ENCODE results near the gene FAM168A. TPM values are rescaled to one million over a fixed set of nuclear protein-coding genes. Genes with fewer than 3 reads are reported as not detected.
"Not testable (repeated sequence)": the region's sequence is repeated elsewhere in the genome, so short reads cannot be mapped to it uniquely, and the experiment has no call there.

FAM168A gene
- total RNA-seq, 4 donors from 2014 or later: 31.1 to 50.8 (median 41.1) TPM

GRCh38 chr11:73577496-73577917 lies 20.4 kb downstream of the FAM168A start:
- Histone ChIP-seq H3K27ac (replicated peaks in 1 of 4) (no peak overlapping the region), H3K4me1 (peaks cover 7 to 37% (median 19%) of the 10 kb centered on the region in 4 donors)
- WGBS: 53% methylated on average over 1 of the region's 1 CpG

GRCh38 chr11:73576185-73576614 lies 21.7 kb downstream of the FAM168A start:
- Histone ChIP-seq H3K36me3 (peaks cover 0 to 12% (median 0%) of the 10 kb centered on the region in 4 donors), H3K27me3 (no peaks in the 10 kb centered on the region), H3K27ac (replicated peaks in 1 of 4) (no peak overlapping the region), H3K4me3 (no peak overlapping the region), H3K9me3 (no peaks in the 10 kb centered on the region), H3K4me1 (peaks cover 7 to 37% (median 19%) of the 10 kb centered on the region in 4 donors)
- 95% methylated on average over 4 of the region's 4 CpGs for WGBS
- no peak for DNase-seq (ENCODE audit: extremely low spot score)
- intact Hi-C loops (cut with DNase I): no loop called here
- TF ChIP-seq, protein P1, sequence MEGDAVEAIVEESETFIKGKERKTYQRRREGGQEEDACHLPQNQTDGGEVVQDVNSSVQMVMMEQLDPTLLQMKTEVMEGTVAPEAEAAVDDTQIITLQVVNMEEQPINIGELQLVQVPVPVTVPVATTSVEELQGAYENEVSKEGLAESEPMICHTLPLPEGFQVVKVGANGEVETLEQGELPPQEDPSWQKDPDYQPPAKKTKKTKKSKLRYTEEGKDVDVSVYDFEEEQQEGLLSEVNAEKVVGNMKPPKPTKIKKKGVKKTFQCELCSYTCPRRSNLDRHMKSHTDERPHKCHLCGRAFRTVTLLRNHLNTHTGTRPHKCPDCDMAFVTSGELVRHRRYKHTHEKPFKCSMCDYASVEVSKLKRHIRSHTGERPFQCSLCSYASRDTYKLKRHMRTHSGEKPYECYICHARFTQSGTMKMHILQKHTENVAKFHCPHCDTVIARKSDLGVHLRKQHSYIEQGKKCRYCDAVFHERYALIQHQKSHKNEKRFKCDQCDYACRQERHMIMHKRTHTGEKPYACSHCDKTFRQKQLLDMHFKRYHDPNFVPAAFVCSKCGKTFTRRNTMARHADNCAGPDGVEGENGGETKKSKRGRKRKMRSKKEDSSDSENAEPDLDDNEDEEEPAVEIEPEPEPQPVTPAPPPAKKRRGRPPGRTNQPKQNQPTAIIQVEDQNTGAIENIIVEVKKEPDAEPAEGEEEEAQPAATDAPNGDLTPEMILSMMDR (IDR thresholded peaks at IDR 0.05): no peak
- TF ChIP-seq POLR2AphosphoS5 (IDR thresholded peaks at IDR 0.05): no peak
- no peak for TF ChIP-seq POLR2A (IDR thresholded peaks at IDR 0.05; ENCODE audit: low read depth)
- TF ChIP-seq EP300 (IDR thresholded peaks at IDR 0.05): no peak

More at GRCh38 chr11:73577496-73577917, 20.4 kb downstream of the FAM168A start:
- intact Hi-C loops (cut with DNase I): no loop called here
- DNase-seq (ENCODE audit: extremely low spot score): no peak
- no peaks in the 10 kb centered on the region for H3K9me3 ChIP-seq
- H3K4me3 ChIP-seq: no peak overlapping the region
- TF ChIP-seq POLR2AphosphoS5 (IDR thresholded peaks at IDR 0.05) (no peak), POLR2A (IDR thresholded peaks at IDR 0.05; ENCODE audit: low read depth) (no peak), EP300 (IDR thresholded peaks at IDR 0.05) (no peak)
- TF ChIP-seq, protein P1 (IDR thresholded peaks at IDR 0.05): no peak
- peaks cover 0 to 12% (median 0%) of the 10 kb centered on the region in 4 donors for H3K36me3 ChIP-seq
- H3K27me3 ChIP-seq: no peaks in the 10 kb centered on the region

DNA sequence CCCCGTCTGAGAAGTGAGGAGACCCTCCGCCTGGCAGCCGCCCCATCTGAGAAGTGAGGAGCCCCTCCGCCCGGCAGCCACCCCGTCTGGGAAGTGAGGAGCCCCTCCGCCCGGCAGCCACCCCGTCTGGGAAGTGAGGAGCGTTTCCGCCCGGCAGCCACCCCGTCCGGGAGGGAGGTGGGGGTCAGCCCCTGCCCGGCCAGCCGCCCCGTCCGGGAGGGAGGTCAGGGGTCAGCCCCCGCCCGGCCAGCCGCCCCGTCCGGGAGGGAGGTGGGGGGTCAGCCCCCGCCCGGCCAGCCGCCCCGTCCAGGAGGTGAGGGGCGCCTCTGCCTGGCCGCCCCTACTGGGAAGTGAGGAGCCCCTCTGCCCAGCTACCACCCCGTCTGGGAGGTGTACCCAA lies 25.9 kb downstream of the FAM168A start:
- H3K36me3 ChIP-seq; H3K9me3 ChIP-seq; H3K4me3 ChIP-seq; H3K27me3 ChIP-seq; H3K27ac ChIP-seq (replicated peaks in 1 of 4); DNase-seq (ENCODE audit: extremely low spot score); intact Hi-C loops (cut with DNase I): not testable (repeated sequence)
- H3K4me1 ChIP-seq: peaks cover 0 to 13% (median under 1%) of the 10 kb centered on the region in 4 donors
- WGBS: no CpG with 5 or more reads among the region's 30 CpGs

DNA sequence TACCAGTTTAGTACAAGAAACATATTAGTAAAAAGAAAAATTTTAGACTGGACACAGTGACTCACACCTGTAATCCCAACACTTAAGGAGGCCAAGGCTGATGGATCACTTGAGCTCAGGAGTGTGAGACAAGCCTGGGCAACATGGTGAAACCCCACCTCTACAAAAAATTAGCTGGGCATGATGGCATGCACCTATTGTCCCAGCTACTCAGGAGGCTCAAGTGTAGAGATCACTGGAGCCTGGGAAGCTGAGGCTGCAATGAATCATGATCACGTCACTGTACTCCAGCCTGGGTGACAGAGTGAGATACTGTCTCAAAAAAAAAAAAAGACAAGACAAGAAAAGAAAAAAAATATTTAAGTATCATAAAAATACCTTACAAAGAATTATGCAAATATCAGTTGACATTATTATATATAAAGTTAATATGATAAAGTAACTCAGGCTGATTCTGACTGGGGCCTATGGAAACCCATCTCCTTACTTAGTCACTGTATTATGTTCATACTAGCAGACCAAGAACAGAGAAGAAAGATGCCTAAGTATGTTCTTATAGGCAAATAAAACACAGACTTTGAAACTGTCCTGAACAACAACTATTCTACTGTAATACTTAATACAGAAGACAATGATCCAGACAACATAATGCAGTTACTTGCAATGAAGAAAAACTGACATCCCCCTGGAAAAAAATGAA lies 27.3 kb downstream of the FAM168A start:
- Histone ChIP-seq H3K4me1 (peaks cover 0 to 9% (median 3%) of the 10 kb centered on the region in 4 donors), H3K36me3 (peaks cover 0 to 5% (median 0%) of the 10 kb centered on the region in 4 donors), H3K9me3 (no peaks in the 10 kb centered on the region), H3K27ac (replicated peaks in 1 of 4) (no peak overlapping the region), H3K4me3 (no peak overlapping the region), H3K27me3 (no peaks in the 10 kb centered on the region)
- intact Hi-C loops (cut with DNase I): no loop called here
- TF ChIP-seq POLR2A (IDR thresholded peaks at IDR 0.05; ENCODE audit: low read depth) (no peak), EP300 (IDR thresholded peaks at IDR 0.05) (no peak), POLR2AphosphoS5 (IDR thresholded peaks at IDR 0.05) (no peak)
- TF ChIP-seq, protein P1 (IDR thresholded peaks at IDR 0.05): no peak
- no peak for DNase-seq (ENCODE audit: extremely low spot score)
- WGBS: 67% methylated on average over 1 of the region's 1 CpG

DNA sequence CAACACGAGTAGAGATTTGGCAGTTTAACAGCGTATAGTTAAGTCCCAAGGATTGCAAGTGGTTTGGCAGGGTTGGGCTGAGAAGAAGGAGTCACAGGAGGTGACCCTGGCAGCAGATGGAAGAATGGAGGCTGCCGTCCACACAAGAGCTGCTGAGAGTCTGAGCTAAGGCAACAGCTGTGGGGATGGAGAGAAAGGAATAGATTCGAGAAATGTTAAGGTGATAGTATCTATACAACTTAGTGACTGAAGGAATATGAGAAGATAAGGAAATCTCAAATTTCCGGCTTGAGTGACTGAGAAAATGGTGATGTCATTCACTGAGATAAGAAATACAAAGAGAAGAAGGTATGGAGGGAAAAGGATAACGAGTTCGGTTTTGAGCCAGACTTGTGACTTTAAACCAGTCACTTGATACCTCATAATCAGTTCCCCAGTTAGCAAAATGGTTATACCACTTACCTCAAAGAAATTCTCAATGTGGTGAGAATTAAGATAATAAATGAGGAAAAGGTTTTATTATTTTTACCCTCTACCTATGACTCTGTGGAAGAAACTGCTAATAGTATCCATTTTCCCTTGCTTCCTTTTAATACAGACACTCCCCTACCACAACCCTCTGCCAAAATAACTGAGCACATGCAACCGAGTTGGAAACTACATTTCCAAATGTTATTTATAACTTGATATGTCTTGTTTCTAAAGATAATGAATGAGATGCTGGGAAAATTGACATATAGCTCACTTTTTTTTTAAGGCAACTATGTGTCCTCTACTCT lies 30.7 kb downstream of the FAM168A start:
- TF ChIP-seq POLR2AphosphoS5 (IDR thresholded peaks at IDR 0.05) (no peak), POLR2A (IDR thresholded peaks at IDR 0.05; ENCODE audit: low read depth) (no peak), EP300 (IDR thresholded peaks at IDR 0.05) (no peak)
- TF ChIP-seq, protein P1 (IDR thresholded peaks at IDR 0.05): no peak
- H3K4me3 ChIP-seq: no peak overlapping the region
- WGBS: 67% methylated on average over 8 of the region's 8 CpGs
- no peak for DNase-seq (ENCODE audit: extremely low spot score)
- intact Hi-C loops (cut with DNase I): no loop called here
- peaks cover 0 to 5% (median 0%) of the 10 kb centered on the region in 4 donors for H3K36me3 ChIP-seq
- H3K27me3 ChIP-seq: no peaks in the 10 kb centered on the region
- peaks cover 0 to 9% (median 5%) of the 10 kb centered on the region in 4 donors for H3K4me1 ChIP-seq
- H3K27ac ChIP-seq (replicated peaks in 1 of 4): no peak overlapping the region
- no peaks in the 10 kb centered on the region for H3K9me3 ChIP-seq

Measured in esophagus muscularis mucosa (tissue), 4 donors.